Esophagus squamous epithelium (tissue), 4 donors: ENCODE results near the gene CEP112.

Experiments
- POLR2A ChIP-seq, 4 donors: fragments of 450-650 bp; IDR thresholded peaks; one replicate each; pipeline ENCODE4 v1.6.1; 2017; ENCODE audit warnings: antibody characterized with exemption in 4 of 4, mild to moderate bottlenecking in 4 of 4, moderate library complexity in 3 of 4
- TF ChIP-seq, protein P1 (sequence below), 6 experiments: fragments of 450-650 bp in 4 of 6; fragments of 200-600 bp in 2 of 6; sonication (generic) in 2 of 6; IDR thresholded peaks; one replicate each; pipeline ENCODE4 v1.5.1; 2016 to 2019; ENCODE audit warnings: antibody characterized with exemption in 6 of 6, mild to moderate bottlenecking in 4 of 6, moderate library complexity in 4 of 6

- TF ChIP-seq, protein P1, sequence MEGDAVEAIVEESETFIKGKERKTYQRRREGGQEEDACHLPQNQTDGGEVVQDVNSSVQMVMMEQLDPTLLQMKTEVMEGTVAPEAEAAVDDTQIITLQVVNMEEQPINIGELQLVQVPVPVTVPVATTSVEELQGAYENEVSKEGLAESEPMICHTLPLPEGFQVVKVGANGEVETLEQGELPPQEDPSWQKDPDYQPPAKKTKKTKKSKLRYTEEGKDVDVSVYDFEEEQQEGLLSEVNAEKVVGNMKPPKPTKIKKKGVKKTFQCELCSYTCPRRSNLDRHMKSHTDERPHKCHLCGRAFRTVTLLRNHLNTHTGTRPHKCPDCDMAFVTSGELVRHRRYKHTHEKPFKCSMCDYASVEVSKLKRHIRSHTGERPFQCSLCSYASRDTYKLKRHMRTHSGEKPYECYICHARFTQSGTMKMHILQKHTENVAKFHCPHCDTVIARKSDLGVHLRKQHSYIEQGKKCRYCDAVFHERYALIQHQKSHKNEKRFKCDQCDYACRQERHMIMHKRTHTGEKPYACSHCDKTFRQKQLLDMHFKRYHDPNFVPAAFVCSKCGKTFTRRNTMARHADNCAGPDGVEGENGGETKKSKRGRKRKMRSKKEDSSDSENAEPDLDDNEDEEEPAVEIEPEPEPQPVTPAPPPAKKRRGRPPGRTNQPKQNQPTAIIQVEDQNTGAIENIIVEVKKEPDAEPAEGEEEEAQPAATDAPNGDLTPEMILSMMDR (IDR thresholded peaks at IDR 0.05), result no peak
- TF ChIP-seq POLR2A (IDR thresholded peaks at IDR 0.05), result no peak
Observed at GRCh38 chr17:66230922-66231591, 39.1 kb upstream of the CEP112 start.
